Chondrocyte (in vitro differentiated cells): ENCODE results near the gene BCL2L1. TPM values are rescaled to one million over a fixed set of nuclear protein-coding genes. Genes with fewer than 3 reads are reported as not detected.

ENCODE experiments used
- DNase-seq: peaks from one replicate; pipeline ENCODE4 v3.0.0; 2021; ENCODE audit warnings: mixed read lengths, low spot score
- H3K27ac Mint-ChIP-seq: one replicate; pipeline ENCODE4 v1.8.0; 2021; ENCODE audit warnings: mild to moderate bottlenecking, moderate library complexity, mixed read lengths; ENCODE audit not compliant: unreplicated experiment
- H3K27me3 Mint-ChIP-seq: 2 replicates; pipeline ENCODE4 v1.8.0; 2021; ENCODE audit warnings: low read depth, mixed read lengths
- H3K36me3 Mint-ChIP-seq: 2 replicates; pipeline ENCODE4 v1.8.0; 2021; ENCODE audit warnings: low read depth, mixed read lengths
- H3K4me1 Mint-ChIP-seq: 2 replicates; pipeline ENCODE4 v1.8.0; 2021; ENCODE audit warnings: low read depth, mild to moderate bottlenecking, mixed read lengths
- H3K4me3 Mint-ChIP-seq: one replicate; pipeline ENCODE4 v1.8.0; 2021; ENCODE audit warnings: mild to moderate bottlenecking, moderate library complexity, mixed read lengths; ENCODE audit not compliant: unreplicated experiment
- H3K9me3 Mint-ChIP-seq: 2 replicates; pipeline ENCODE4 v1.8.0; 2021; ENCODE audit warnings: low read depth, mixed read lengths
- CTCF ChIP-seq: fragments of 200-600 bp; sonication (generic); IDR thresholded peaks from 2 replicates; pipeline ENCODE4 v1.5.0; 2021; ENCODE audit warnings: antibody characterized with exemption, mild to moderate bottlenecking, moderate library complexity
- total RNA-seq: library from RNA; stranded (reverse); gene quantifications from 3 replicates; pipeline ENCODE4 v1.2.1, GENCODE V29; 2021

BCL2L1 gene
- total RNA-seq, 1 donor from 2014 or later: 90.7 TPM

GRCh38 chr20:31711179-31712111 lies 11.2 kb downstream of the BCL2L1 start:
- Mint-ChIP-seq H3K27me3 (no peaks in the 10 kb centered on the region), H3K36me3 (peaks cover 31% of the 10 kb centered on the region), H3K4me1 (peaks cover 82% of the 10 kb centered on the region), H3K4me3 (no peak overlapping the region), H3K9me3 (no peaks in the 10 kb centered on the region), H3K27ac (peak overlapping the region; percentile 98)
- TF ChIP-seq CTCF: no peak
- DNase-seq: no peak

GRCh38 chr20:31710423-31711108 lies 12.1 kb downstream of the BCL2L1 start:
- no peaks in the 10 kb centered on the region for H3K27me3 Mint-ChIP-seq
- DNase-seq: no peak
- H3K9me3 Mint-ChIP-seq: no peaks in the 10 kb centered on the region
- H3K27ac Mint-ChIP-seq: no peak overlapping the region
- no peak for TF ChIP-seq CTCF
- no peak overlapping the region for H3K4me3 Mint-ChIP-seq
- H3K4me1 Mint-ChIP-seq: peaks cover 73% of the 10 kb centered on the region
- H3K36me3 Mint-ChIP-seq: peaks cover 34% of the 10 kb centered on the region

GRCh38 chr20:31709939-31710338 lies 12.7 kb downstream of the BCL2L1 start:
- no peak for DNase-seq
- no peak for TF ChIP-seq CTCF
- H3K27ac Mint-ChIP-seq: no peak overlapping the region
- H3K4me1 Mint-ChIP-seq: peaks cover 71% of the 10 kb centered on the region
- H3K9me3 Mint-ChIP-seq: no peaks in the 10 kb centered on the region
- H3K27me3 Mint-ChIP-seq: no peaks in the 10 kb centered on the region
- H3K36me3 Mint-ChIP-seq: peaks cover 30% of the 10 kb centered on the region
- H3K4me3 Mint-ChIP-seq: no peak overlapping the region

- no peak for TF ChIP-seq CTCF
- peaks cover 71% of the 10 kb centered on the region for H3K4me1 Mint-ChIP-seq
Observed at GRCh38 chr20:31708736-31709534, 13.7 kb downstream of the BCL2L1 start.

More at GRCh38 chr20:31708736-31709534, 13.7 kb downstream of the BCL2L1 start:
- no peak overlapping the region for H3K4me3 Mint-ChIP-seq
- no peak for DNase-seq
- H3K27ac Mint-ChIP-seq: peak overlapping the region; percentile 14
- H3K27me3 Mint-ChIP-seq: no peaks in the 10 kb centered on the region
- no peaks in the 10 kb centered on the region for H3K9me3 Mint-ChIP-seq
- peaks cover 24% of the 10 kb centered on the region for H3K36me3 Mint-ChIP-seq
